Subcutaneous abdominal adipose tissue (tissue), 5 donors: ENCODE results near the gene TRIM49D1.
A peak's percentile ranks its signal among the peaks of the same experiment; 100 is the strongest.
"Not testable (repeated sequence)": the region's sequence is repeated elsewhere in the genome, so short reads cannot be mapped to it uniquely, and the experiment has no call there.

Experiments used
- H3K27ac ChIP-seq: one replicate; pipeline ENCODE4 v1.7.0; 2013; ENCODE audit warnings: low read depth, mild to moderate bottlenecking, inconsistent platforms, low read length, moderate library complexity
- H3K27me3 ChIP-seq, 5 donors: one replicate each; pipeline ENCODE4 v1.7.0; 2013; ENCODE audit warnings: low read length in 5 of 5, inconsistent platforms in 1 of 5; ENCODE audit not compliant: control insufficient read depth in 5 of 5, insufficient read depth in 4 of 5
- H3K36me3 ChIP-seq, 5 donors: one replicate each; pipeline ENCODE4 v1.7.0; 2013; ENCODE audit warnings: low read length in 5 of 5; ENCODE audit not compliant: control insufficient read depth in 5 of 5, insufficient read depth in 5 of 5
- H3K4me1 ChIP-seq, 5 donors: one replicate each; pipeline ENCODE4 v1.7.0; 2013; ENCODE audit warnings: low read length in 5 of 5, mild to moderate bottlenecking in 3 of 5, moderate library complexity in 1 of 5; ENCODE audit not compliant: control insufficient read depth in 5 of 5, insufficient read depth in 5 of 5
- H3K4me3 ChIP-seq, 5 donors: one replicate each; pipeline ENCODE4 v1.7.0; 2013; ENCODE audit warnings: low read length in 5 of 5, low read depth in 1 of 5
- H3K9ac ChIP-seq, 5 donors: one replicate each; pipeline ENCODE4 v1.7.0; 2013; ENCODE audit warnings: low read length in 5 of 5, mild to moderate bottlenecking in 4 of 5, moderate library complexity in 3 of 5
- H3K9me3 ChIP-seq, 5 donors: one replicate each; pipeline ENCODE4 v1.7.0; 2013; ENCODE audit warnings: low read length in 5 of 5; ENCODE audit not compliant: control insufficient read depth in 5 of 5
- donor health status: healthy.
- donor health status: healthy.
- donor health status: healthy.
- donor health status: healthy.
- donor health status: healthy.

Gene TRIM49D1, protein sequence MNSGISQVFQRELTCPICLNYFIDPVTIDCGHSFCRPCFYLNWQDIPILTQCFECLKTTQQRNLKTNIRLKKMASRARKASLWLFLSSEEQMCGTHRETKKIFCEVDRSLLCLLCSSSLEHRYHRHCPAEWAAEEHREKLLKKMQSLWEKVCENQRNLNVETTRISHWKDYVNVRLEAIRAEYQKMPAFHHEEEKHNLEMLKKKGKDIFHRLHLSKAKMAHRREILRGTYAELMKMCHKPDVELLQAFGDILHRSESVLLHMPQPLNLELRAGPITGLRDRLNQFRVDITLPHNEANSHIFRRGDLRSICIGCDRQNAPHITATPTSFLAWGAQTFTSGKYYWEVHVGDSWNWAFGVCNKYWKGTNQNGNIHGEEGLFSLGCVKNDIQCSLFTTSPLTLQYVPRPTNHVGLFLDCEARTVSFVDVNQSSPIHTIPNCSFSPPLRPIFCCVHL

GRCh38 chr11:89922195-89922660 is at the start of gene TRIM49D1:
TSS of gene TRIM49D1 (minus strand) at chr11:89922245. CDS start at chr11:89917710, 4,535 bp downstream.
- Histone ChIP-seq H3K9ac (no peak within 1 kb of the TSS), H3K4me1 (no peaks in the 10 kb centered on the region), H3K27me3 (no peaks in the 10 kb centered on the region)

DNA sequence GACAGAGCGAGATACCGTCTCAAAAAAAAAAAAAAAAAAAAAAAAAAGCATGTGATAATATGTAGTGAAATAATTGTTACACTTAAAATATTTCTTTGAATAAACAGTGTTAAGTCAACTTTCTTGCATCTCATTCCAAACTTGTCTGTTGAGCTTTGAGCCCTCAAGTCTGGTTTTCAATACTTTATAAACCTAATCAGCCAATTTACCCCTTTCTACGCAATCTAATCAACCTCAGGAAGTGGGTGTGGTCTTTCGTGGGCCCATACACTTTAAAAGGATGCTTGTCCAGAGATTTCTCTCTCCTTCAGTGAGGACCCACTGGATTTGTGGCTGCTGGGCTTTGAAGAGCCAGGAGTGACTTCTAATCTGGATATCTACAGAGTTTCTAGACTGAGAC is 43.7 kb upstream of the TRIM49D1 start, which contains the start of gene TRIM64:
TSS of gene TRIM64 (plus strand) at position 301 of the 400 bp plus-strand sequence. CDS start 2,467 bp downstream, outside the sequence.
- H3K36me3 ChIP-seq, H3K27me3 ChIP-seq, H3K27ac ChIP-seq, H3K9ac ChIP-seq, H3K4me3 ChIP-seq, H3K9me3 ChIP-seq, H3K4me1 ChIP-seq: not testable (repeated sequence)

More at GRCh38 chr11:89922195-89922660, at the start of gene TRIM49D1:
- Histone ChIP-seq H3K36me3 (no peaks in the 10 kb centered on the region), H3K4me3 (no peak within 1 kb of the TSS), H3K9me3 (no peaks in the 10 kb centered on the region), H3K27ac (no peak within 1 kb of the TSS)

- H3K4me1 ChIP-seq, H3K9ac ChIP-seq, H3K27ac ChIP-seq, H3K27me3 ChIP-seq, H3K9me3 ChIP-seq, H3K4me3 ChIP-seq, H3K36me3 ChIP-seq: not testable (repeated sequence)
Observed at GRCh38 chr11:89960833-89961232, 38.8 kb upstream of the TRIM49D1 start.

DNA sequence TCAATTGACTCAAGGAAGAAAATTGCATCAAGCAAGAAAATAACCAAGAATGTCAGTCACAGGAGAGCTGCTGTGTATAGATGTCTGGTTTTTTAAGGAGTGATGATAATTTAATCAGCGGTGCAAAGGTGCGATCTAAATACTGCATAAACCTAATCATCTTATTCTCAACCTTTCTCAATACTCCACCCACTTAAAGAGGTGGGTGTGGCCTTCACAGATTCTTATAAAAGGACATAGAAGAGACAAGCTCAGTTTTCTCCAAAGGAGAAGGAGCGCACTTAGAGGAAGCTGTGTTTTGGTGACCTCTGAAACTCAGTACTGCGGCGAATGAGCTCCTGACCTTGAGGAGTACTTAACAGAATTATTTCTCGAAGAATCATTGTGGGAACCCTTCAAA is 1.7 kb upstream of the TRIM49D1 start, which contains the start of gene TRIM49D2:
TSS of gene TRIM49D2 (plus strand) at position 301 of the 400 bp plus-strand sequence. CDS start 2,698 bp downstream, outside the sequence.
- H3K9ac ChIP-seq, H3K4me1 ChIP-seq, H3K9me3 ChIP-seq, H3K27ac ChIP-seq, H3K36me3 ChIP-seq, H3K4me3 ChIP-seq, H3K27me3 ChIP-seq: not testable (repeated sequence)

- not testable (repeated sequence) for H3K9me3 ChIP-seq, H3K27me3 ChIP-seq, H3K9ac ChIP-seq, H3K4me1 ChIP-seq, H3K4me3 ChIP-seq, H3K36me3 ChIP-seq, H3K27ac ChIP-seq
Observed at GRCh38 chr11:89900809-89901208, 21.2 kb downstream of the TRIM49D1 start.

GRCh38 chr11:89893245-89893644 is 28.8 kb downstream of the TRIM49D1 start:
- H3K4me3 ChIP-seq, H3K4me1 ChIP-seq, H3K27ac ChIP-seq, H3K9ac ChIP-seq, H3K27me3 ChIP-seq, H3K36me3 ChIP-seq, H3K9me3 ChIP-seq: not testable (repeated sequence)

DNA sequence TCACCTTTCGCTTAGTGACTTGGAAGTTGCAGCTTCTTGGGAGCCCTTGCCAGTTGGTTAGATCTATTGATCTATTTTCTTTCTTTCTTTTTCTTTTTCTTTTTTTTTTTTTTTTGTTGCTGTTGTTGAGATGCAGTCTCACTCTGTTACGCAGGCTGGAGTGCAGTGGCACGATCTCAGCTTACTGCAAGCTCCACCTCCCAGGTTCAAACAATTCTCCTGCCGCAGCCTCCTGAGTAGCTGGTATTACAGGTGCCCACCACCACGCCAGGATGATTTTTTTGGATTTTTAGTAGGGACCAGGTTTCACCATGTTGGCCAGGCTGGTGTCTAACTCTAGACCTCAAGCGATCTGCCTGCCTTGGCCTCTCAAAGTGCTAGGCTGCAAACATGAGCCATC is 44.5 kb downstream of the TRIM49D1 start:
- not testable (repeated sequence) for H3K9ac ChIP-seq, H3K4me1 ChIP-seq, H3K9me3 ChIP-seq, H3K27me3 ChIP-seq, H3K27ac ChIP-seq, H3K4me3 ChIP-seq, H3K36me3 ChIP-seq

GRCh38 chr11:89872588-89872987 is 49.5 kb downstream of the TRIM49D1 start:
- not testable (repeated sequence) for H3K36me3 ChIP-seq, H3K9ac ChIP-seq, H3K9me3 ChIP-seq, H3K27ac ChIP-seq, H3K4me1 ChIP-seq, H3K4me3 ChIP-seq, H3K27me3 ChIP-seq

DNA sequence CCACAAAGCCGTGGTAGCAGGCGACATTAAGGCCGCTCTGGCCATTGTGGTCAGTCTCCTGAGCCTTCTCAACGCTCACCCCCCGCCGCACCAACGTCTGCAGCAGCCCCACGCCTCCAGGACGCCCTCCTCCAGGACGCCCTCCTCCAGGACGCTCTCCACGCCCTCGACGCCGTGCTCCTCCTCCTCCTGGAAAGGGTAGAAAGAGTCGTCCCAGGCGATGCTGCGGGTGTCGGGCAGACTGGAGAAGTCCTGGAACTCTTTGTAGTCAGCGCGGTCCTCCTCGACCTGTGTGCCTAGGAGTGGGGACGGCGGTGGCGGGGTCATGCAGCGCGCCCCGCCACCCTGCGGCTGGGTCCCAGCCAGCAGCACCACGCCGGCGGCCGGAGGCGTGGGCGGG is 56.8 kb downstream of the TRIM49D1 start:
- H3K27me3 ChIP-seq, H3K4me3 ChIP-seq, H3K9ac ChIP-seq, H3K27ac ChIP-seq, H3K36me3 ChIP-seq, H3K9me3 ChIP-seq, H3K4me1 ChIP-seq: not testable (repeated sequence)

- H3K9ac ChIP-seq, H3K36me3 ChIP-seq, H3K27me3 ChIP-seq, H3K4me1 ChIP-seq, H3K9me3 ChIP-seq, H3K27ac ChIP-seq: not testable (repeated sequence)
- H3K4me3 ChIP-seq: peak overlapping the region in 4 of 5 donors; percentile 22 to 55 (median 46)
Observed at GRCh38 chr11:89863906-89864704, 57.9 kb downstream of the TRIM49D1 start.
